Progenitor cell of endocrine pancreas (in vitro differentiated cells): ENCODE results near the gene GPR68. TPM values are rescaled to one million over a fixed set of nuclear protein-coding genes. Genes with fewer than 3 reads are reported as not detected.
"Not testable (repeated sequence)": the region's sequence is repeated elsewhere in the genome, so short reads cannot be mapped to it uniquely, and the experiment has no call there.

Experiments used
- DNase-seq: peaks from one replicate; pipeline ENCODE4 v3.0.0; 2021; ENCODE audit warnings: low spot score; ENCODE audit not compliant: unreplicated experiment
- H3K27ac Mint-ChIP-seq: 2 replicates; pipeline ENCODE4 v1.8.0; 2021; ENCODE audit warnings: mild to moderate bottlenecking, moderate library complexity, mixed read lengths
- H3K27me3 Mint-ChIP-seq: 2 replicates; pipeline ENCODE4 v1.8.0; 2021; ENCODE audit warnings: mixed read lengths
- H3K36me3 Mint-ChIP-seq: 2 replicates; pipeline ENCODE4 v1.8.0; 2022; ENCODE audit warnings: mixed read lengths; ENCODE audit not compliant: insufficient read depth
- H3K4me1 Mint-ChIP-seq: 2 replicates; pipeline ENCODE4 v1.8.0; 2021; ENCODE audit warnings: low read depth, mixed read lengths
- H3K4me3 Mint-ChIP-seq: 2 replicates; pipeline ENCODE4 v1.8.0; 2021; ENCODE audit warnings: low read depth, mild to moderate bottlenecking, moderate library complexity, mixed read lengths
- H3K9me3 Mint-ChIP-seq: 2 replicates; pipeline ENCODE4 v1.8.0; 2021; ENCODE audit warnings: low read depth, mixed read lengths
- total RNA-seq: library from RNA; stranded (reverse); gene quantifications from 2 replicates; pipeline ENCODE4 v1.2.1, GENCODE V29; 2021
- TF ChIP-seq, protein P1 (sequence below): fragments of 200-600 bp; sonication (generic); IDR thresholded peaks from one replicate; pipeline ENCODE4 v1.5.0; 2021; ENCODE audit warnings: antibody characterized with exemption, mild to moderate bottlenecking; ENCODE audit not compliant: unreplicated experiment

GPR68 gene
- total RNA-seq, 1 donor from 2014 or later: 0.31 TPM

DNA sequence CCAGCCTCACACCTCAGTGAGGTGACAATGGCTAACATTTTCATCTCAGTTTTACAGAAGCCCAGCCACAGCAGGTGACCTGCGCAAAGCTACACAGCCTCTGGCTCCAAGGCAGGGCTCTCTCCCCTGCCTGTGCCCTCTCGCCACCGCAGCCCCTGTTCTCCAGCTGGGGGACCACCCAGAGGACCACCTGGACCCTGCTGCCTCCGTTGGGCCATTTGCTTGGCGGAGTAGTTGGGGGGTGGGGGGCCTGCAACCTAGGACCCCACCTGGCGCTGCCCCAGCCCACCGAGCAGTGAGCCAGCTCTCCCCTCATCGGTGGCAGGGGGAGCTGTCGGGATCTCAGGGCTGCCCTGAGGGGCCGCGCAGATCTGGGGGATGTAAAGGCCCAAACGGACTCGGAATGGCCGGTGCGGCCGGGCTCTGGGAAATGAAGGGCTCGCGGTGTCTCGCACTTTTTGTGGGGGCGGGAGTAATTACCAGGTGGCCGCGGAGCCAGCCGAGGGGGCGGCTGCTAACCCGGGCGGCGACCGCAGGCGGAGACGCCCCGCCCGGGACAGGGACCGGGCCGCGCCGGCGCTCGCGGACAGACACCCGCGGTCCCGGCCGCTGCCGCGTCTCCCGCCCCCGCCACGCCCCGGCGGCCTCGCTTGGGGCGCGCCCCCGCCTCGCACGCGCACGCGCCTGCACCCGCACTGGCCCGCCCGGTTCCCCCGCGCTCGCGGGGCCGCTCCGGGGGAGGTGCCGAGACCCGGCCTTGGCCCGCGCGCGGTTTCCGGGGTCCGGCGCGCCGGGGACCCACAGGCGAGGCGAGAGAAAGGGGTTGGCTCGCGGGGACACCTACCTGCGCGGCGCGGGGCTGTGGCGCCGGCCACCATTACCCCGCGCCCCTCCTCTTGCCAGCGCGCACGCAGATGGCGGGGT, 8.6 kb upstream of the GPR68 start:
- DNase-seq: no peak
- H3K9me3 Mint-ChIP-seq: no peaks in the 10 kb centered on the region
- peak overlapping the region; percentile 78 for H3K4me3 Mint-ChIP-seq
- TF ChIP-seq, protein P1, sequence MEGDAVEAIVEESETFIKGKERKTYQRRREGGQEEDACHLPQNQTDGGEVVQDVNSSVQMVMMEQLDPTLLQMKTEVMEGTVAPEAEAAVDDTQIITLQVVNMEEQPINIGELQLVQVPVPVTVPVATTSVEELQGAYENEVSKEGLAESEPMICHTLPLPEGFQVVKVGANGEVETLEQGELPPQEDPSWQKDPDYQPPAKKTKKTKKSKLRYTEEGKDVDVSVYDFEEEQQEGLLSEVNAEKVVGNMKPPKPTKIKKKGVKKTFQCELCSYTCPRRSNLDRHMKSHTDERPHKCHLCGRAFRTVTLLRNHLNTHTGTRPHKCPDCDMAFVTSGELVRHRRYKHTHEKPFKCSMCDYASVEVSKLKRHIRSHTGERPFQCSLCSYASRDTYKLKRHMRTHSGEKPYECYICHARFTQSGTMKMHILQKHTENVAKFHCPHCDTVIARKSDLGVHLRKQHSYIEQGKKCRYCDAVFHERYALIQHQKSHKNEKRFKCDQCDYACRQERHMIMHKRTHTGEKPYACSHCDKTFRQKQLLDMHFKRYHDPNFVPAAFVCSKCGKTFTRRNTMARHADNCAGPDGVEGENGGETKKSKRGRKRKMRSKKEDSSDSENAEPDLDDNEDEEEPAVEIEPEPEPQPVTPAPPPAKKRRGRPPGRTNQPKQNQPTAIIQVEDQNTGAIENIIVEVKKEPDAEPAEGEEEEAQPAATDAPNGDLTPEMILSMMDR: peak; percentile 57
- H3K27ac Mint-ChIP-seq: no peak overlapping the region
- no peaks in the 10 kb centered on the region for H3K36me3 Mint-ChIP-seq
- peaks cover 41% of the 10 kb centered on the region for H3K27me3 Mint-ChIP-seq
- H3K4me1 Mint-ChIP-seq: peaks cover 10% of the 10 kb centered on the region

DNA sequence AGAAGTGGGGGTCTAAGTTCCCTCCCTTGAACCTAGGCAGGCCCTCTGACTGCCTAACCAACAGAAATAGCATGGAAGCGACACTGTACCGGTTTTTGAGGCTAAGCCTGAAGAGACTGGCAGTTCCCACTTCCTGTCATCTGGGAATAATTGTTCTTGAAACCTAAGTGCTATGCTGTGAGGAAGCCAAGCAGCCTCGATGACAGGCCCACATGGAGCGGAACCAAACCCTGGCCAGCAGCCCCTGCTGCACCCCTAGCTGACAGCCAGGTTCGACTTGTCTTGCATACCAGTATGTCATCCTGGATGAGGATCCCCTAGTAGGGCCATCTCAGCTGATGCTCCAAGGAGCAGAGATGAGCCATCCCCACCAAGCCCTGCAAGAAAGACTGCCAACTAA, 6.4 kb upstream of the GPR68 start:
- Mint-ChIP-seq H3K27ac (no peak overlapping the region), H3K4me3 (no peak overlapping the region), H3K36me3 (no peaks in the 10 kb centered on the region), H3K9me3 (no peaks in the 10 kb centered on the region), H3K4me1 (peaks cover 10% of the 10 kb centered on the region), H3K27me3 (peaks cover 22% of the 10 kb centered on the region)
- no peak for DNase-seq
- TF ChIP-seq, protein P1: no peak

DNA sequence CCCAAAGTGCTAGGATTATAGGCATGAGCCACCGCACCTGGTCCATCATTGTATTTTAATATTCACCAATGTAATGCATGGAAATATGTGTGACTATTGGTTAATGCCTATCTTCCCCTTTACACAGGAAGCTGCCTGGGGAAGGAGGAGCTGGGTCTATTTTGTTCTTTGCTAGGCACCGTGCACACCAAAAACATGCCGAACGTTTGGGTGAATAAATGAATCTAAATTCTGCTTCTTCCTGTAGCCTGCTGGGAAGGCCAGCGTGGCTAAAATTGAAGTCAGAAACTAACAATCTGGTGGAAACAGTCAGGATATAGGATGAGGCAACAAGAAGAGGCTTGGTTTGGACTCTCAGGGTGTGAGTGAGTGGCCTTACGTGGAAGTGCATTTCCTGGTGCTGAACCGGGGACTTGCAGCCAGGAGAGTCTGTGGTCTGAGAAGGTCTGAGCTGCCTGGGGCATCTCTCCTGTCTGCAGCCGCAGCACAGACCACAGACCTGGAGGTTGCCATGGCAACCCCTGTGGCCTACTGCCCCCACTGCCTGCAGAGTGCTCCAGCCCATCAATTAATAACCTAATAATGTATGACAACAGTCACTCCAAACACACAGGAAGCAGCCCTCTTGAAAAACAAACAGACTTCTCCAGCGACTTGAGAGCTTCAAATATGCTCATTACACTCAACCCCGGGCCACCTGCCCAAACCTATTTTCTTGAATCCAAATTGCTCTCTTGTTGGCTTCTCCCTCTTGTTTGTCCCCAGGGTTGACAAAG, 5.5 kb upstream of the GPR68 start:
- Mint-ChIP-seq H3K27ac (no peak overlapping the region), H3K4me3 (peak overlapping the region; percentile 19), H3K27me3 (peaks cover 18% of the 10 kb centered on the region), H3K9me3 (no peaks in the 10 kb centered on the region), H3K4me1 (peaks cover 10% of the 10 kb centered on the region), H3K36me3 (no peaks in the 10 kb centered on the region)
- no peak for DNase-seq
- TF ChIP-seq, protein P1: no peak

DNA sequence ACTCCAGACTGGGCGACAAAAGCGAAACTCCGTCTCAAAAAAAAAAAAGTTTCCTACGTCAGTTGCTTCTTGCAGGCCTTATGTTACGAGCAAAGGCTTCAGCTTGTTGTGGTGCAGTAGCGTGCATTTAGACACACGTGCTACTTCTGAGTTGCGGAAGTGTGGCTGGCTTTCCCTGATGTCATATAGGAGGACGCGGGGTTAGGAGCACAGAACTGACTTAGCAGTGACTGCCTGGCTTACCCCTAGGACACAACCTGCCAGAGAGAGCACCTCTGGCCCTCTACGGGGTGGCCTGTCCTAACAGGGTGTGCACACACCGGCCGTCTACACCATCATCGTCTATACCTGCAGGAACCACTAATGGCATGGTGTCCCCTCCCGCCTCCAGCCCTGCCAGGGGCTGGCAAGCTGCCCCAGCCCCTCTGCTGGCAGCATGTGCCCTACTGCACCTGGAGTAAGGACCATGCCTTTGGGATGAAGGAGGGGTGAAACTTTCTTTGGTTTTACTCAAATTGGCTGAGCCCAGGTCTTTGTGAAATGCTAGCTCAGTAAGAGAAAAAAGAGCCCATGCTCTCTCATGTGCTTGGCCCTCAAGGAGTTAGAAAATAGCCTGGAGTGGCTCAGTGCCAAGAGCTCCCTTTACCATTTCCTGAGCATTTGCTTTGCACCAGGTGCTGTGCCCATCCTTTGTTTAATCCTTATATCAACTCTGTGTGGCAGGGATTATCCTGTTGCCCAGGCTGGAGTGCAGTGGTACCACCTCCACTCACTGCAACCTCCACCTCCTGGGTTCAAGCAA, 1.7 kb upstream of the GPR68 start:
- peaks cover 10% of the 10 kb centered on the region for H3K4me1 Mint-ChIP-seq

DNA sequence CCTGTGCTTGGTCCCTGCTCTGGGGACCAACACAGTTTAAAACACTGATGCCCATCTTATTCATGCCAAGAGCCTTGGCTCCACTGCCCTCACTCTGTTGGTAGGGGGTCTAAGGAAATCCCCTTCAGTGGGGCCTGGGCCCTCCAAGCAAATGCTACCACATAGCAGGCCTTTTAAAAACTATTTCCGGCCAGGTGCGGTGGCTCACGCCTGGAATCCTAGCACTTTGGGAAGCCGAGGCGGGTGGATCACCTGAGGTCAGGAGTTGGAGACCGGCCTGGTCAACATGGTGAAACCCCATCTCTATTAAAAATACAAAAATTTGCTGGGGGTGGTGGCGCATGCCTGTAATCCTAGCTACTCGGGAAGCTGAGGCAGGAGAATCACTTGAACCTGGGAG, 1.1 kb upstream of the GPR68 start:
- H3K4me1 Mint-ChIP-seq, H3K9me3 Mint-ChIP-seq, H3K27ac Mint-ChIP-seq, H3K36me3 Mint-ChIP-seq, H3K4me3 Mint-ChIP-seq, DNase-seq: not testable (repeated sequence)
- peaks cover 23% of the 10 kb centered on the region for H3K27me3 Mint-ChIP-seq

More for the DNA sequence above, 1.7 kb upstream of the GPR68 start:
- TF ChIP-seq, protein P1: no peak
- Mint-ChIP-seq H3K36me3 (no peaks in the 10 kb centered on the region), H3K27ac (no peak overlapping the region), H3K4me3 (no peak overlapping the region), H3K27me3 (peaks cover 23% of the 10 kb centered on the region), H3K9me3 (no peaks in the 10 kb centered on the region)
- no peak for DNase-seq
